ENCODE measurements around the gene MAP2K3. TPM values are rescaled to one million over a fixed set of nuclear protein-coding genes. Genes with fewer than 3 reads are reported as not detected.
A peak's percentile ranks its signal among the peaks of the same experiment; 100 is the strongest.
"Not testable (repeated sequence)": the region's sequence is repeated elsewhere in the genome, so short reads cannot be mapped to it uniquely, and the experiment has no call there.

MAP2K3 gene
- polyA plus RNA-seq, 1 donor from 2014 or later = 131 TPM

GRCh38 chr17:21315246-21316000, 30.9 kb downstream of the MAP2K3 start:
- H3K36me3 Mint-ChIP-seq, H3K27ac Mint-ChIP-seq, H3K9me3 Mint-ChIP-seq, H3K4me3 Mint-ChIP-seq, H3K4me1 Mint-ChIP-seq, H3K27me3 Mint-ChIP-seq: not testable (repeated sequence)

DNA sequence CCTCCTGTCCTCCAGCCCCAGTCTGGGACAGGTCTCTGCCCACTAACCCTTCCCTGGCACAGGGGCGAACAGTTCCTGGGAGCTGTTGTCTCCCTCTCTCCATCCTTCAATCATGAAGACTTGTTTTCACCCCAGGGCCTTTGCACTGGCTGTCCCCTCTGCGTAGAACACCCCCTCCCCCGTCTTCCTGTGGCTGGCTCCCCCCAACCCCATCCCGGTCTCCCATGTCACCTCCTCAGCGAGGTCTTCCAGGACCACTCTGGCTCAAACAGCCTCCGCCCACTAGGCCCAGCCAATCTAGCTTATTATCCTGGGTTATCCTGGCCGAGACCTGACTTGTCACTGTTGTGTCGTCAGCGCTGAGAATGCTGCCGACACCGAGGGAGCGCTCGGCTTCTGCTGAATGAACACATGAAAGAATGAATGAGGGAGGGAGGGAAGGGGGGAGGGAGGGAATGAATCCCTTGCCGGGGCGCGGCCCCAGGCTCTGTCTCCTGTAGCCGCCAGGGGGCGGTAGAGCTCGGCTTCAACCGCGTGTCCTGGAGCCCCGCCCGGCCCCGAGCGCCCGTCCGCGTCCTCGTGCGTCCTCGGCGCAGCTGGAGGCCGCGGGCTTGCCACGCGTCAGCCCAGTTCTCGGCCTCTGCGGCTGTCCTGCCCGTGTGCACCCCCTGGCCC, 31.8 kb downstream of the MAP2K3 start:
- H3K36me3 Mint-ChIP-seq, H3K27me3 Mint-ChIP-seq, H3K27ac Mint-ChIP-seq, H3K4me1 Mint-ChIP-seq, H3K4me3 Mint-ChIP-seq, H3K9me3 Mint-ChIP-seq: not testable (repeated sequence)

GRCh38 chr17:21316887-21317500, 32.5 kb downstream of the MAP2K3 start:
- H3K27me3 Mint-ChIP-seq, H3K4me1 Mint-ChIP-seq, H3K36me3 Mint-ChIP-seq, H3K9me3 Mint-ChIP-seq, H3K27ac Mint-ChIP-seq, H3K4me3 Mint-ChIP-seq: not testable (repeated sequence)

DNA sequence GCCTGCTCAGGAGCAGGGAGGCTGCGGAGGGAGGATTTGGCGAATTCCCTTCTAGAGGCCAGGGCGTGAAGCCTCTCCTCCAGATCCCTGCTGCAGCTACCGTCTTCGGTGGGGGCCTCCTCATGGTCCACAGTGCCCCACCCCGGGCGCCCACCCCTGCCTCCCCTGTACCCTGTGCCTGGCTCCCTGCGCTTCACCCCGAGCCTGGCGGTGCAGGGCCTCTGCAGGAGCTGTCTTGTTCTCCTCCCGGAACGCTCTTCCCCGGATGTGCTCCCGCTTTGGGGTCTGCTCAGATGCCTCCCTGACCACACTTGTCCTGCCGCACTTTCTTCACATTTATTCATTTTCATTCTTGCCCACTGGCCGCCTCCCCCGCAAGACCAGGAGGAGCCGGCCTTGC, 33.3 kb downstream of the MAP2K3 start:
- not testable (repeated sequence) for H3K27ac Mint-ChIP-seq, H3K36me3 Mint-ChIP-seq, H3K4me1 Mint-ChIP-seq, H3K27me3 Mint-ChIP-seq, H3K9me3 Mint-ChIP-seq
- H3K4me3 Mint-ChIP-seq = peak overlapping the region in 1 of 4 donors; percentile 45

GRCh38 chr17:21318439-21318838, 33.9 kb downstream of the MAP2K3 start:
- no peaks in the 10 kb centered on the region for H3K36me3 Mint-ChIP-seq
- H3K4me3 Mint-ChIP-seq = peak overlapping the region in 1 of 4 donors; percentile 26
- H3K27ac Mint-ChIP-seq = no peak overlapping the region
- H3K27me3 Mint-ChIP-seq = peaks cover 5% of the 10 kb centered on the region
- H3K9me3 Mint-ChIP-seq = no peaks in the 10 kb centered on the region
- H3K4me1 Mint-ChIP-seq = peaks cover 3 to 6% (median 4%) of the 10 kb centered on the region in 3 donors

GRCh38 chr17:21318856-21319255, 34.3 kb downstream of the MAP2K3 start:
- H3K27ac Mint-ChIP-seq, H3K4me1 Mint-ChIP-seq, H3K27me3 Mint-ChIP-seq, H3K9me3 Mint-ChIP-seq, H3K36me3 Mint-ChIP-seq: not testable (repeated sequence)
- peak overlapping the region in 1 of 4 donors; percentile 26 for H3K4me3 Mint-ChIP-seq

DNA sequence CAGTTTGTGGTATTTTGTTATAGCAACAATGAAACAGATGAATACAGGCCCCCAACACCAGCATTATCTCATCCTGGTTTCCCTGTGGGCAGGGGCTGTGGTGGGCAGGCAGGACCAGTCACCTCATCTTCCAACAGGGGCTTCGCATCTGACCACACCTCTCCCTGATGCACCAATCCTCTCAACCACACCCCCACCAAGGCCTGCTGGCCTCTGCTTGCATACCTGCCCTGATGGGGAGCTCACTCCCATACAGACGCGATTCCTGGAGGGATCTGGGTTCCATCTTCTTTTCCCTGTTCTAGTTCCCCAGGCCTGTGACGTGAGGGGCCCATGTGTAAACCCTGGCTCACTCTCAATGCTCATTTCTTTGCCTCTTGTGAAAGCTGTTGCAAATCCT, 34.7 kb downstream of the MAP2K3 start:
- H3K4me1 Mint-ChIP-seq, H3K27me3 Mint-ChIP-seq, H3K36me3 Mint-ChIP-seq, H3K27ac Mint-ChIP-seq, H3K9me3 Mint-ChIP-seq: not testable (repeated sequence)
- H3K4me3 Mint-ChIP-seq = peak overlapping the region in 1 of 4 donors; percentile 26

- H3K4me3 Mint-ChIP-seq = peak overlapping the region in 1 of 4 donors; percentile 50
- not testable (repeated sequence) for H3K9me3 Mint-ChIP-seq, H3K27ac Mint-ChIP-seq
Measured at GRCh38 chr17:21319686-21320375, 35.3 kb downstream of the MAP2K3 start.

DNA sequence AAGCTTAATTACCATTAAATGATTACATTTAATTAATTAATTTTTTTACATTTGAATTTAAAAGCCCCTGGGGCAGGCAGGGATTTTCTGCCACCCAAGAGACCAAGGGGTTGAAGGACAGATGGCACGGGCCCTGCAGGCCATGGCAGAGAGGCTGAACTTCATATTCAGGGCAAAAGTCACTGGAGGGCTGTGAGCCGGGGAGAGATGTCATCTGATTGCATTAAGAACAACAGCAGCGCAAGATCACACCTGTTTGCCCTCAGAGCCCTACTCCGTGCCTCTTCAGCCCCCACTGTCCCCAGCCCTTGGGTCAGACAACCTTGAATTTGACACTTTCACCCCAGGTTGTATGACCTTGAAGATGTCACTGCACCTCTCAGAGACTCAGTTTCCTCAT, 35.9 kb downstream of the MAP2K3 start:
- H3K4me3 Mint-ChIP-seq = peak overlapping the region in 2 of 4 donors; percentile 17 to 50
- H3K4me1 Mint-ChIP-seq = peaks cover 3 to 12% (median 9%) of the 10 kb centered on the region in 3 donors
- not testable (repeated sequence) for H3K9me3 Mint-ChIP-seq, H3K36me3 Mint-ChIP-seq, H3K27me3 Mint-ChIP-seq
- H3K27ac Mint-ChIP-seq = peak overlapping the region in 1 of 3 donors; percentile 27

More at GRCh38 chr17:21319686-21320375, 35.3 kb downstream of the MAP2K3 start:
- H3K4me1 Mint-ChIP-seq, H3K27me3 Mint-ChIP-seq, H3K36me3 Mint-ChIP-seq: not testable (repeated sequence)

DNA sequence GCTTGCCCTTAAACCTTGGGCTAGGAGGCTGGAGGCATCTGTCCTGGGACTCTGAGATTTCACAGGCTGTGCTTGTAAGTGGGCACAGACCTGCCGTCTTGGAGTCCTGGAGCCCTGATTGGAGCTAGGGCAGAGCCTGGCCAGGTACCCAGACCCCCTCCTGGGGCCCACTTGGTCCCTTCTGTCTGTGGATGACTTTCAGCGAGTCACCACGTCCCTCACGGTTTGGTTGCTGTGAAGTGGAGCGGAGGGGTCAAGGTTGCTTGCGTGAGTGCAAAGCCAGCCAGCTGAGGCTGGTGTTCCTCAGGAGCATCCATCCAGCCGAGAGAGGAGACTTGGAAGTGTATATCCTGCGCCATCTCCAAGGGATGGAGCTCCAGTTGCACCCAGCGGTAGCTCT, 36.5 kb downstream of the MAP2K3 start:
- Mint-ChIP-seq H3K4me1 (peaks cover 6 to 16% (median 11%) of the 10 kb centered on the region in 3 donors), H3K27me3 (peaks cover 10% of the 10 kb centered on the region)
- H3K36me3 Mint-ChIP-seq, H3K27ac Mint-ChIP-seq, H3K9me3 Mint-ChIP-seq, H3K4me3 Mint-ChIP-seq: not testable (repeated sequence)

- H3K27ac Mint-ChIP-seq, H3K36me3 Mint-ChIP-seq, H3K9me3 Mint-ChIP-seq: not testable (repeated sequence)
- Mint-ChIP-seq H3K4me3 (peak overlapping the region in 1 of 4 donors; percentile 91), H3K27me3 (peaks cover 10% of the 10 kb centered on the region), H3K4me1 (peaks cover 6 to 16% (median 11%) of the 10 kb centered on the region in 3 donors)
Measured at GRCh38 chr17:21321744-21322191, 37.3 kb downstream of the MAP2K3 start.

GRCh38 chr17:21323257-21324111, 39.0 kb downstream of the MAP2K3 start:
- H3K4me3 Mint-ChIP-seq = peak overlapping the region; percentile 83 to 97 (median 91)
- H3K9me3 Mint-ChIP-seq, H3K36me3 Mint-ChIP-seq: not testable (repeated sequence)
- peaks cover 10% of the 10 kb centered on the region for H3K27me3 Mint-ChIP-seq
- peaks cover 8 to 22% (median 16%) of the 10 kb centered on the region in 3 donors for H3K4me1 Mint-ChIP-seq
- peak overlapping the region in 2 of 3 donors; percentile 16 to 93 for H3K27ac Mint-ChIP-seq

- Mint-ChIP-seq H3K4me3 (peak overlapping the region in 1 of 4 donors; percentile 52), H3K27me3 (peaks cover 10% of the 10 kb centered on the region), H3K4me1 (peaks cover 8 to 22% (median 16%) of the 10 kb centered on the region in 3 donors)
- not testable (repeated sequence) for H3K9me3 Mint-ChIP-seq, H3K27ac Mint-ChIP-seq, H3K36me3 Mint-ChIP-seq
Measured at GRCh38 chr17:21324741-21325140, 40.2 kb downstream of the MAP2K3 start.

DNA sequence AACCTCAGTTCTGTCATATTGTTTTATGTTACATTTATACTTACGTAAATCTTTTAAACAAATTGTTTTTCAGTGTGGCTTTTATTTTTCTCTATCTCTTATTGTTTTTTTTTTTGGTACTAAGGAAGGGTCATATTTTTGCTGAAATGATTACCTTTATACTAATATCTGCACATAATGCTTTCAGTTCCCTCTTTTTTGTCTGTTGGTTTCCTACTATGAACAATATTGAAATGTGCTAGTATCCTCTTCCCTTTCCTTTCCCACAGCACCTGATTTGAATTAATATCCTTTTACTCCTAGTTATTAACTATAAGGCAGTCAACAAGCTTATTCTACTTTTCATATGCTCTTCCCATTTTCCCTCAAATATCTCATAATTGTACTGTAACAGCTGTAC, 43.4 kb downstream of the MAP2K3 start:
- peak overlapping the region in 1 of 4 donors; percentile 4 for H3K4me3 Mint-ChIP-seq
- H3K27me3 Mint-ChIP-seq, H3K27ac Mint-ChIP-seq, H3K36me3 Mint-ChIP-seq, H3K9me3 Mint-ChIP-seq: not testable (repeated sequence)
- peaks cover 7 to 20% (median 15%) of the 10 kb centered on the region in 3 donors for H3K4me1 Mint-ChIP-seq
